ENCODE measurements around the gene INO80.
"Not testable (repeated sequence)": the region's sequence is repeated elsewhere in the genome, so short reads cannot be mapped to it uniquely, and the experiment has no call there.

Gene INO80

DNA sequence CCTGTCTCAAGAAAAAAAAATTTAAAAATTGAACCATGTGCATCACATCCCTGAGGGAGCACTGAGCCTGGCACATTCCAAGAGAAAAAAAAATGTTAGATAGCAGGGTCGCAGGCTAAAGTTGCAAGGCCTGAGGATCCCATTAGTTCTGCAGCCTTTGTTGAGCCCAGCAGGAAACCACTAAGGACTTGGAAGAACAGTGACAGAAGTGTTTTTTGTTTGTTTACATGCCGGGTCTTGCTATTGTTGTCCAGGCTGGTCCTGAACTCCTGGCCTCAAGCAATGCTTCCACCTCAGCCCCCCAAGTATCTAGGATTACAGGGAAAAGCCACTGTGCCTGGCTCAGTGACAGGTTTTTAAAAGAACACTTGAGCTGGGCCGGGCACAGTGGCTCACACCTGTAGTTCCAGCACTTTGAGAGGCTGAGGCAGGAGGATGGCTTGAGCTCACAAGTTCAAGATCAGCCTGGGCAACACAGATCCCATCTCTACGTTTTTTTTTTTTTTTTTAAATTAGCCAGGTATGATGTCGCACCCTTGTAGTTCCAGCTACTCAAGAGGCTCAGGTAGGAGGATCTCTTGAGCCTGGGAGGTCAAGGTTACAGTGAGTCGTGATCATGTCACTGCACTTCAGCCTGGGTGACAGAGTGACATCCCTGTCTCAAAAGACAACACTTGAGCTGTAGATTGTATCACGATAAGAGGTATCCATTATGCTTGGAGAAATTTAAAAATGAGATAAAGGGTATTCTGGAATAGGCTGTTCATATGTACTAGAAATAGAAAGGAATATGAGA lies 147.6 kb downstream of the INO80 start:
- no peaks in the 10 kb centered on the region for H3K27me3 ChIP-seq (ENCODE audit: insufficient read depth, low read length)

DNA sequence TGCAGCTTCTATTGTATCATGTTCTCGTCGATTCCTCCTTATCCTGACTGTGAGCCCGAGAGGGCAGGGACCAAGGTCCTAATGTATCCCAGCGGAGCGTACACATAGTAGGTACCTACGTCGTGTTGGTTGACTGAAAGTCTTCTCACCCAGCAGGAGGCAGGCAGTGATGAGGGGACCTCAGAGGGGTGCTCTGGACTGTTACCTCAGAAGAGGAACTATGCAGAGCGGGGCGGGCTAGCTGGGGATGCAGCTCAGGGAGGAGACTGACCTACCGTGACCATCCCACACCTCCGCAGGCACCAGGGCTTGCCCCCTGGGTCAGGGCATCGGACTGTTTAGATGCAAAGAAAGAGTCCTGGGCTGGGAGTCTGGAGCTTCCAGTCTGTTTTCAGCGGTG lies 151.4 kb downstream of the INO80 start:
- no peaks in the 10 kb centered on the region for H3K79me2 ChIP-seq (ENCODE audit: control insufficient read depth, insufficient read depth, low read length, unreplicated experiment)
- no peak overlapping the region for H3K4me3 ChIP-seq (ENCODE audit: low read depth, low read length)
- no peaks in the 10 kb centered on the region for H3K4me1 ChIP-seq (ENCODE audit: control insufficient read depth, insufficient read depth, low read length, unreplicated experiment)
- no peak overlapping the region for H3K27ac ChIP-seq (ENCODE audit: low read depth, low read length)
- H3K27me3 ChIP-seq (ENCODE audit: insufficient read depth, low read length), result no peaks in the 10 kb centered on the region
- H2AFZ ChIP-seq (ENCODE audit: low read length, unreplicated experiment), result no peak overlapping the region
- no peaks in the 10 kb centered on the region for H3K36me3 ChIP-seq (ENCODE audit: insufficient read depth, low read length)

More for the DNA sequence above, 147.6 kb downstream of the INO80 start:
- no peak overlapping the region for H3K4me3 ChIP-seq (ENCODE audit: low read depth, low read length)
- H2AFZ ChIP-seq (ENCODE audit: low read length, unreplicated experiment), result no peak overlapping the region
- H3K36me3 ChIP-seq (ENCODE audit: insufficient read depth, low read length), result no peaks in the 10 kb centered on the region
- no peaks in the 10 kb centered on the region for H3K79me2 ChIP-seq (ENCODE audit: control insufficient read depth, insufficient read depth, low read length, unreplicated experiment)
- H3K4me1 ChIP-seq (ENCODE audit: control insufficient read depth, insufficient read depth, low read length, unreplicated experiment), result peaks cover 14% of the 10 kb centered on the region
- no peak overlapping the region for H3K27ac ChIP-seq (ENCODE audit: low read depth, low read length)

DNA sequence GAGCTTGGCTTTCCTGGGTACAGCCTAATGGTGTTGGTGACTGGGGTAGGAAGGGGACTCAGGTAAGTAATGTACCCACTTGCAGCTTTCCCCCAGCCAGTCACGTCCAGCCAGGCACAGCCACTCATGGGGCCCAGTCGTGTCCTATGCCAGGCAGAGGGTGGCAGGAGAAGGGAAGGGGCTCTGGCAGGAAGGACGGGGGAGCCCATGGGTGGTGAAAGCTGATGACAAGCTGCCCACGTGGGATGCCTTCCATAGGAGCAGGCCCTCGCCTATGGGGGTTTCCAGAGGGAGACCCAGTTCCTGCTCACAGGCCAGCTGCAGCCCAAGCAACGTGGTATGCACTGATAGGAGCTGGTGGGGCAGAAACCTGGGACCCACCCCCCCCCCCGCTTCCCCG lies 152.1 kb downstream of the INO80 start:
- no peaks in the 10 kb centered on the region for H3K79me2 ChIP-seq (ENCODE audit: control insufficient read depth, insufficient read depth, low read length, unreplicated experiment)
- no peaks in the 10 kb centered on the region for H3K4me1 ChIP-seq (ENCODE audit: control insufficient read depth, insufficient read depth, low read length, unreplicated experiment)
- H3K4me3 ChIP-seq (ENCODE audit: low read depth, low read length), result no peak overlapping the region
- H3K27ac ChIP-seq (ENCODE audit: low read depth, low read length), result no peak overlapping the region
- H3K27me3 ChIP-seq (ENCODE audit: insufficient read depth, low read length), result no peaks in the 10 kb centered on the region
- no peak overlapping the region for H2AFZ ChIP-seq (ENCODE audit: low read length, unreplicated experiment)
- H3K36me3 ChIP-seq (ENCODE audit: insufficient read depth, low read length), result no peaks in the 10 kb centered on the region

DNA sequence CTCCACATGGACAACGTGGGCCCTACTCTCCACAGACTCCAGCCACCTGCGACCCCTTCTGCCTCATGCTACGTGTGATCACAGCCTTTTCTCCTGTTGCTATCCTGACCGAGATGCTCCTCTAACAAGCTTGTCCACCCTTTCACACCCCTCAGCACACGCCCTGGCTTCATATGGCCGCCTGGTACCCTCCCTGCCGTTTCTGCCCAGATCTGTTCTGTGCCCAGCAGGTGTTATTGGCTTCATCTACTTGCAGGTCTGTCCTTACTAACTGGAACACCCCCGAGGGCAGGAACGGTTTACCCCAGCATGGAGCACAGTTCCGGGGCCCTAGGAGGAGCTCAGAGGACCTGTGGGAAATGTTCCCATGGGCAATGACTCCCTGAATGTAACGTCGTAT lies 152.9 kb downstream of the INO80 start:
- Histone ChIP-seq H3K36me3 (ENCODE audit: insufficient read depth, low read length) (no peaks in the 10 kb centered on the region), H3K79me2 (ENCODE audit: control insufficient read depth, insufficient read depth, low read length, unreplicated experiment) (no peaks in the 10 kb centered on the region), H3K4me1 (ENCODE audit: control insufficient read depth, insufficient read depth, low read length, unreplicated experiment) (no peaks in the 10 kb centered on the region), H3K4me3 (ENCODE audit: low read depth, low read length) (no peak overlapping the region), H3K27ac (ENCODE audit: low read depth, low read length) (no peak overlapping the region), H3K27me3 (ENCODE audit: insufficient read depth, low read length) (no peaks in the 10 kb centered on the region), H2AFZ (ENCODE audit: low read length, unreplicated experiment) (no peak overlapping the region)

DNA sequence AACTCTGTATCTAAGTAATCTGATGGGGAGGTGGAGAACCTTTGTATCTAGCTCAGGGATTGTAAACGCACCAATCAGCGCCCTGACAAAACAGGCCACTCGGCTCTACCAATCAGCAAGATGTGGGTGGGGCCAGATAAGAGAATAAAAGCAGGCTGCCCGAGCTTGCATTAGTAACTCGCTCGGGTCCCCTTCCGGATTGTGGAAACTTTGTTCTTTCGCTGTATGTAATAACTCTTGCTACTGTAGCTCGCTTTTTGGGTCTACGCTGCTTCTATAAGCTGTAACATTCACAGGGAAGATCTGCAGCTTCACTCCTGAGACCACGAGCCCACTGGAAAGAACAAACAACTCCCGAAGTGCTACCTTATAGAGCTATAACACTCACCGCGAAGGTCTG lies 153.8 kb downstream of the INO80 start:
- H3K27me3 ChIP-seq (ENCODE audit: insufficient read depth, low read length); H2AFZ ChIP-seq (ENCODE audit: low read length, unreplicated experiment); H3K27ac ChIP-seq (ENCODE audit: low read depth, low read length); H3K79me2 ChIP-seq (ENCODE audit: control insufficient read depth, insufficient read depth, low read length, unreplicated experiment); H3K4me3 ChIP-seq (ENCODE audit: low read depth, low read length); H3K36me3 ChIP-seq (ENCODE audit: insufficient read depth, low read length); H3K4me1 ChIP-seq (ENCODE audit: control insufficient read depth, insufficient read depth, low read length, unreplicated experiment): not testable (repeated sequence)

DNA sequence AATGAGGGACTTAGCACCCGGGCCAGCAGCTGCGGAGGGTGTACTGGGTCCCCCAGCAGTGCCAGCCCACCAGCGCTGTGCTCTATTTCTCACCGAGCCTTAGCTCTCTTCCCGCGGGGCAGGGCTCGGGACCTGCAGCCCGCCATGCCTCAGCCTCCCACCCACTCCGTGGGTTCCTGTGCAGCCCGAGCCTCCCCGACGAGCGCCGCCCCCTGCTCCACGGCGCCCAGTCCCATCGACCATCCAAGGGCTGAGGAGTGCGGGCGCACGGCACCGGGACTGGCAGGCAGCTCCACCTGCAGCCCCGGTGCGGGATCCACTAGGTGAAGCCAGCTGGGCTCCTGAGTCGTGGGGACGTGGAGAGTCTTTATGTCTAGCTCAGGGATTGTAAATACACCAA lies 154.3 kb downstream of the INO80 start:
- not testable (repeated sequence) for H3K27me3 ChIP-seq (ENCODE audit: insufficient read depth, low read length); H3K27ac ChIP-seq (ENCODE audit: low read depth, low read length); H3K79me2 ChIP-seq (ENCODE audit: control insufficient read depth, insufficient read depth, low read length, unreplicated experiment); H3K4me3 ChIP-seq (ENCODE audit: low read depth, low read length); H3K36me3 ChIP-seq (ENCODE audit: insufficient read depth, low read length); H3K4me1 ChIP-seq (ENCODE audit: control insufficient read depth, insufficient read depth, low read length, unreplicated experiment); H2AFZ ChIP-seq (ENCODE audit: low read length, unreplicated experiment)

DNA sequence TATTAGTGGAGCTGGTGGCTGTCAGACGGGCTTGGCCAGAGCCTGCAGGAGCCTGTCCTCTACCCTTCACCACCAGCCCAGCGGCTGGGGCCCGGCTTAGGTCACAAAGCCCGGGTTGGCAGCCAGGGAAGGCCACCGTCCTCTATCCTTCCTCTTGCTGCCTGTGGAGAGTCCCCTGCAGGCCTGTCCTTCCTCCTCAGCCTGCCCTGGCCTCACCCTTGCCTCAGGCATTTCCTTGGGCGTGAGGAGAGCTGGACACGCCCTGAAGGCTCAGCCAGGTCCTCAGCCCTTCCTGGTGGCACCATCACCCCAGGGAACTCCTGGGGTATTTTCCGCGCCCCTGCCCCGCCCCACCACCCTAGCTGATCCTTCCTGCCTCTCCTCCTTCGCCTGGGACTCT lies 155.2 kb downstream of the INO80 start:
- Histone ChIP-seq H3K4me3 (ENCODE audit: low read depth, low read length) (no peak overlapping the region), H3K36me3 (ENCODE audit: insufficient read depth, low read length) (no peaks in the 10 kb centered on the region), H3K27me3 (ENCODE audit: insufficient read depth, low read length) (no peaks in the 10 kb centered on the region), H2AFZ (ENCODE audit: low read length, unreplicated experiment) (no peak overlapping the region), H3K4me1 (ENCODE audit: control insufficient read depth, insufficient read depth, low read length, unreplicated experiment) (no peaks in the 10 kb centered on the region), H3K79me2 (ENCODE audit: control insufficient read depth, insufficient read depth, low read length, unreplicated experiment) (no peaks in the 10 kb centered on the region), H3K27ac (ENCODE audit: low read depth, low read length) (no peak overlapping the region)

DNA sequence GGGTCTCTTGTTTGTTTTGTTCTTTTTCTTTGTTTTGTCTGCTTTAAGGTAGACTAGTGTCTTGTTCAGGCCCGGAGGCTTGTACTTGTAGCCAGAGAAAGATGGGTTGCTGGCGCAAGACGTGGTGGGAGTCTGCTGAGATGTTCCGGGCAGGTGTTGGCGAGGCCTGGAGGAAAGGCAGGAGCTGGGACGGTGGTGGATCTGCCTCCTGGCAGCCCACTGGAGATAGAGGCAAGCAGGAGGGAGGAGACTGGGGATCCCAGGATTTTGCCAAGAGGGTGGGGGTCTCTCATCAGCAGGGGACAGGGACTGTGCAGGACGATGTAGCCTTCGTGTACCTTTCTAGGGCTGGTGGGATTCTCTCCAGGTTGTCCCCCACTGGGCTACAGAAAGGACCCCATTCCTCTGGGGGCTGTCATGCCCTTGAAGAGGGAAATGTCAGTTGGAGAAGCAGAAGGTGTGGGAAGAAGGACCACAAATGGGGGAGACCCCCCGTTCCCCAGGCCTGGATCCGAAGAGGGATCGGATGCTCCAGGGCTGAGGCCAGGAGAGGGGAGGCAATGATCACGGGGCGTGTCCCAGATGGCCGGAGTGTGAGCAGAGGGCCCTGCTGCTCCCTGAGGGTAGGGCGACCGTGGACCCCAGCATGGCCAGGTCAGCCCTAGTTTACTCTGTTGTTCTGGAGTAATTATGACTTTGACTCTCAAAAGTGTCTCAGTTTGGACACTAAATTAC lies 155.8 kb downstream of the INO80 start:
- H3K27me3 ChIP-seq (ENCODE audit: insufficient read depth, low read length), result no peaks in the 10 kb centered on the region
- no peak overlapping the region for H3K27ac ChIP-seq (ENCODE audit: low read depth, low read length)
- no peaks in the 10 kb centered on the region for H3K4me1 ChIP-seq (ENCODE audit: control insufficient read depth, insufficient read depth, low read length, unreplicated experiment)
- no peaks in the 10 kb centered on the region for H3K36me3 ChIP-seq (ENCODE audit: insufficient read depth, low read length)
- no peak overlapping the region for H3K4me3 ChIP-seq (ENCODE audit: low read depth, low read length)
- H3K79me2 ChIP-seq (ENCODE audit: control insufficient read depth, insufficient read depth, low read length, unreplicated experiment), result no peaks in the 10 kb centered on the region
- no peak overlapping the region for H2AFZ ChIP-seq (ENCODE audit: low read length, unreplicated experiment)

DNA sequence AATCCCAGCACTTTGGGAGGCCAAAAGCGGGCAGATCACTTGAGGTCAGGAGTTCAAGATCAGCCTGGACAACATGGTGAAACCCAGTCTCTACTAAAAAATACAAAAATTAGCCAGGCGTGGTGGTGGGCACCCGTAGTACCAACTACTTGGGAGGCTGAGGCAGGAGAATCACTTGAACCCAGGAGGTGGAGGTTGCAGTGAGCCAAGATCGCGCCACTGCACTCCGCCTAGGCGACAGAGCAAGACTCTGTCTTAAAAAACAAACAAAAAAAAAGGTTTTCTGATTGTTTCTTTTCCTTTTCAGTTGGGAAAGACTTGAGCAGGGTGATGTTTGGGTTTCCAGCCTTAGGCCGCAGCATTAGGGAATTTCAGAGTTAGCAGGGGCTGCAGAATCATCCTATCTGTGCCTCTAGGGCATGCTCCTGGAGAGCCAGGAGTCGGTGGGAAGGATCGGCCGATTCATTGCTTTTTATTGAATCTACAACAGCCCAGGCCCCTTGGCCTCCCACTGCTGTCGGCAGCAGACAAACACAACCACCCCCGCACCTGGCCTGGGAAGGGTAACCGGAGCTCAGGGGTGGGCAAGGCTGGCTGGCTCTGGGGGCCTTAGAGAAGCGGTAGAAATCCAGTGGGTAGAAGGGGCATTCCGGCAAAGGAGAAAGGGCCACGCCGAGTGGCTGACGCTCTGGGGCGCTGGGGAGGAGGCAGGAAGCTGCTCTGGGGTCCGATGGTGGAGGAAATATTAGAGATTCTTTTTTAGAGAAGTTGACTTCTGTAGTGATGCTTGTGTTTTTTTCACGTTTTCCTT lies 156.5 kb downstream of the INO80 start:
- Histone ChIP-seq H3K27ac (ENCODE audit: low read depth, low read length) (no peak overlapping the region), H3K4me3 (ENCODE audit: low read depth, low read length) (no peak overlapping the region), H3K36me3 (ENCODE audit: insufficient read depth, low read length) (no peaks in the 10 kb centered on the region), H3K4me1 (ENCODE audit: control insufficient read depth, insufficient read depth, low read length, unreplicated experiment) (no peaks in the 10 kb centered on the region), H3K27me3 (ENCODE audit: insufficient read depth, low read length) (no peaks in the 10 kb centered on the region), H3K79me2 (ENCODE audit: control insufficient read depth, insufficient read depth, low read length, unreplicated experiment) (no peaks in the 10 kb centered on the region), H2AFZ (ENCODE audit: low read length, unreplicated experiment) (no peak overlapping the region)

DNA sequence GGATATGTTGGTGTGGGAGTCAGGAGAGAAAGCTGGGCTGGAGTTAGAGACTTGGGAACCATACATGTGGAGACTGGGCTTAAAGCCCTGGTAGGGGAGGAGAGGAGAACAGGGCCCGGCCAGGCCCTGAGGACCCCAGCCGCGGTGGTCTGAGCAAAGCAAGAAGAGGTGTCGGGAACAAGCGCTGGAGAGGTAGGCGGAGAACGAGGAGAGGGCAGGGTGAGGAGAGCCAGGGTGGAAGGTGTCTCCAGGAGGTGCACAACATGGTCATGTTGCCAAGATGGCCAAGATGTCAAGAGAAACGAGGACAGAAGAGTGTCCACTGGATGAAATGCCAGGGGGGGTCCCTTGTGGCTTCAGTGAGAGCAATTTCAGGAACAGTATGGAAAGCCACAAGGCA lies 157.4 kb downstream of the INO80 start:
- H3K27me3 ChIP-seq (ENCODE audit: insufficient read depth, low read length), result no peaks in the 10 kb centered on the region
- H3K4me3 ChIP-seq (ENCODE audit: low read depth, low read length), result no peak overlapping the region
- H3K36me3 ChIP-seq (ENCODE audit: insufficient read depth, low read length), result no peaks in the 10 kb centered on the region
- peaks cover 4% of the 10 kb centered on the region for H3K79me2 ChIP-seq (ENCODE audit: control insufficient read depth, insufficient read depth, low read length, unreplicated experiment)
- H3K4me1 ChIP-seq (ENCODE audit: control insufficient read depth, insufficient read depth, low read length, unreplicated experiment), result no peaks in the 10 kb centered on the region
- no peak overlapping the region for H2AFZ ChIP-seq (ENCODE audit: low read length, unreplicated experiment)
- no peak overlapping the region for H3K27ac ChIP-seq (ENCODE audit: low read depth, low read length)
